ENCODE results near the gene C10orf71. TPM values are rescaled to one million over a fixed set of nuclear protein-coding genes. Genes with fewer than 3 reads are reported as not detected.

C10orf71 gene
- total and polyA plus RNA-seq, 4 donors = not detected

DNA sequence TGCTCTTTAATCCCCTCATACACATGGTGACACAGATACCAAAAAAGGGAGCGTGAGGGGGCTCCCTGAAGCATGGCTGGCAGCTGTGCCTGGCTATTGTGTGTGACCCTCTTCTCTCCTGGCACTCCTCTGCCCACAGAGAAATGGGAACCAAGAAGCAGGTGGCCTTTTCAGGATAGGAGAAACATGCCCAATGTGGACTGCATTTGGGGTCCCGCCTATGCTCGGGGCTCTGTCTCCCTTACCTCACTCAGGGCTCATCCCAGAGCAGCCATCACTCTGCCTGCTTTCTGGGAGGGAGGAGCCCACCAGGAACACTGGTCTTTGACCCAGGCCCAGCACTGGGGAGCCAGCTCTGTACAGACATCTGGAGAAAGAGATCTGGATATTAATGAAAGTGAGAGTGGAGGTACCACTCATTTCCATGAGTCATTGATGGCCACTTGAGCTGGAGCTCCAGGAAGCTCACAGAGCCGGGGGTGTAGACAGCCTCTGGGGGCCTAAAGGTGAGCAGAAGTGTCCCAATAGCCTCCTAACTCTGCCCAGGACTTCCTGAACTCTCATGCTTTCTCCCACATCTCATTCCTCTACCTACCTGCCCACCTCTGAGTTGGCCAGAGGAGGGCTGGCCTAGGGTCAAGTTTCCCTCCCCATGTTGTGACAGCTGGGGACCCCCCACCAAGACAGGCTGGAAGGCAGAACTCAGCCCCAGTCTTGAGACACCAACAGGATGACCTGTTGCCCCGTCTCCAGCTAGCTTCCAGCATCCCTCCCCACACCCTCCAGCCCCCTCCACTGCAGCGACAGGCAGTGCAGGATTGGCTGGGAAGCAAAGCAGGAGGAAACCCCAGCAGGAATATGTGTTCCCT is 54.3 kb downstream of the C10orf71 start:
- DNase-seq (no peak), ATAC-seq (ENCODE audit: insufficient read depth, low FRiP score) (peak; percentile 20)
- Histone ChIP-seq H3K27me3 (ENCODE audit: control insufficient read depth in 3 of 3, insufficient read depth in 3 of 3, low read length in 2 of 3) (no peaks in the 10 kb centered on the region), H3K36me3 (ENCODE audit: control insufficient read depth in 4 of 4, insufficient read depth in 4 of 4, low read length in 4 of 4) (no peaks in the 10 kb centered on the region), H3K4me1 (ENCODE audit: control insufficient read depth in 5 of 5, insufficient read depth in 5 of 5, low read length in 5 of 5) (no peaks in the 10 kb centered on the region), H3K9me3 (ENCODE audit: control insufficient read depth in 4 of 4, insufficient read depth in 3 of 4, low read length in 3 of 4) (peaks cover 0 to 20% (median 0%) of the 10 kb centered on the region in 4 donors), H3K4me3 (no peak overlapping the region), H3K9ac (ENCODE audit: insufficient read depth in 1 of 2, low read length in 2 of 2) (no peak overlapping the region), H3K27ac (ENCODE audit: low read depth in 1 of 2, low read length in 1 of 2) (no peak overlapping the region)
- TF ChIP-seq, protein P1, sequence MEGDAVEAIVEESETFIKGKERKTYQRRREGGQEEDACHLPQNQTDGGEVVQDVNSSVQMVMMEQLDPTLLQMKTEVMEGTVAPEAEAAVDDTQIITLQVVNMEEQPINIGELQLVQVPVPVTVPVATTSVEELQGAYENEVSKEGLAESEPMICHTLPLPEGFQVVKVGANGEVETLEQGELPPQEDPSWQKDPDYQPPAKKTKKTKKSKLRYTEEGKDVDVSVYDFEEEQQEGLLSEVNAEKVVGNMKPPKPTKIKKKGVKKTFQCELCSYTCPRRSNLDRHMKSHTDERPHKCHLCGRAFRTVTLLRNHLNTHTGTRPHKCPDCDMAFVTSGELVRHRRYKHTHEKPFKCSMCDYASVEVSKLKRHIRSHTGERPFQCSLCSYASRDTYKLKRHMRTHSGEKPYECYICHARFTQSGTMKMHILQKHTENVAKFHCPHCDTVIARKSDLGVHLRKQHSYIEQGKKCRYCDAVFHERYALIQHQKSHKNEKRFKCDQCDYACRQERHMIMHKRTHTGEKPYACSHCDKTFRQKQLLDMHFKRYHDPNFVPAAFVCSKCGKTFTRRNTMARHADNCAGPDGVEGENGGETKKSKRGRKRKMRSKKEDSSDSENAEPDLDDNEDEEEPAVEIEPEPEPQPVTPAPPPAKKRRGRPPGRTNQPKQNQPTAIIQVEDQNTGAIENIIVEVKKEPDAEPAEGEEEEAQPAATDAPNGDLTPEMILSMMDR (IDR thresholded peaks at IDR 0.05; ENCODE audit: control extremely low read depth, extremely low read depth) = no peak
- 80 to 82% methylated on average over 6 of the region's 6 CpGs for WGBS, 2 donors

DNA sequence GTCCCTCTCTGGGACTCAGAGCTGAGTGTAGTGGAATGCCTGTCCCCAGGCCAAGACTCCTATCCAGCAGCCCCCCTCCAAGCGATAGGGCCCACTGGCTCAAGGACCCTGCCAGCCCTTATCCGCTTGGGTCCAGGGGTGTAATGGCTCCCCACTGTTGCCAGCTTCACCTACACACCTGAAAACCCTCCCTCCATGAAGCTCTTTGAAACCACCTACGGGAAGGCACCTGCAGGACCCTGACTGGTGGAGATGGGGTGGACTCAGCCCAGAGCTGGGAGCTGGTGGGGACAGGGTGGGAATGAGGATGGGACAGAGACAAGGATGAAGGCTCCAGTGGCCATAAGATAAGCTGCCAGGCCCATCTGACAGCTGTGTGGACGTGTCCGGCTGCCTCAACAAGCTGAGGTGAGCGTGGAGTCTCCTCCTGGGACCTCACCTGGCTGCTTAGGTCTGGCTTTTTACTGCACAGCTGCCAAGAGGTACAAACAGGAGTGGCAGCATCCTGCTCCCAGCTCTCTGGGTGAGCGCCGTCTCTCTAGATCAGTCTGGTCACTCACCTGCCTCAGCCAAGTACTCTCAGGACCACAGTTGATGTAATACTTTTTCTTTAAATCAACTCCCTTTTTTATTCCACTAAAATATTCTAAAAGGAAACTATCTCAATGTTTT is 55.1 kb downstream of the C10orf71 start:
- Histone ChIP-seq H3K27ac (ENCODE audit: low read depth in 1 of 2, low read length in 1 of 2) (no peak overlapping the region), H3K4me1 (ENCODE audit: control insufficient read depth in 5 of 5, insufficient read depth in 5 of 5, low read length in 5 of 5) (no peaks in the 10 kb centered on the region), H3K27me3 (ENCODE audit: control insufficient read depth in 3 of 3, insufficient read depth in 3 of 3, low read length in 2 of 3) (no peaks in the 10 kb centered on the region), H3K9ac (ENCODE audit: insufficient read depth in 1 of 2, low read length in 2 of 2) (no peak overlapping the region), H3K9me3 (ENCODE audit: control insufficient read depth in 4 of 4, insufficient read depth in 3 of 4, low read length in 3 of 4) (peaks cover 0 to 20% (median 0%) of the 10 kb centered on the region in 4 donors), H3K4me3 (no peak overlapping the region), H3K36me3 (ENCODE audit: control insufficient read depth in 4 of 4, insufficient read depth in 4 of 4, low read length in 4 of 4) (no peaks in the 10 kb centered on the region)
- DNase-seq = no peak
- ATAC-seq (ENCODE audit: insufficient read depth, low FRiP score) = no peak
- 92 to 93% methylated on average over 8 of the region's 8 CpGs for WGBS, 2 donors
- TF ChIP-seq, protein P1 (IDR thresholded peaks at IDR 0.05; ENCODE audit: control extremely low read depth, extremely low read depth) = no peak

DNA sequence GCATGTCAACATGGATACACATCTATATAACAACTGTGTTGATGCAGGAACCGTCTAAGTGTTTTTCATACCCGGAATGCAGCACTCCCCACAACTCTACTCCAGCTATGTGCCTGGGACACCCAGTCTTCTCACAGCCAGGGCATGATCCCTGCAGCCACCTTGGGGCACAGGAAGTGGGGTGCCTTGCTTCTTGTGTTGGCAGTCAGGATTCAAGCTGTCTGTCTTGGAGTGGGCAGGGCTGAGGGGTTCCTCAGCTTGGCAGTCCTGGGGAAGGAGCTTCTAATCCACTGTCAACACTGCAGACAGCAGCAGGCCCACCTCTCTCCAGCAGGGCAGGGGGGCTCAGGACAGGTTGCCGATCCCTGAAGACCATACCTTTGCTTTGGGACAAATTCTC is 55.6 kb downstream of the C10orf71 start:
- Histone ChIP-seq H3K9ac (ENCODE audit: insufficient read depth in 1 of 2, low read length in 2 of 2) (no peak overlapping the region), H3K4me1 (ENCODE audit: control insufficient read depth in 5 of 5, insufficient read depth in 5 of 5, low read length in 5 of 5) (no peaks in the 10 kb centered on the region), H3K27me3 (ENCODE audit: control insufficient read depth in 3 of 3, insufficient read depth in 3 of 3, low read length in 2 of 3) (no peaks in the 10 kb centered on the region), H3K9me3 (ENCODE audit: control insufficient read depth in 4 of 4, insufficient read depth in 3 of 4, low read length in 3 of 4) (peaks cover 0 to 20% (median 0%) of the 10 kb centered on the region in 4 donors), H3K36me3 (ENCODE audit: control insufficient read depth in 4 of 4, insufficient read depth in 4 of 4, low read length in 4 of 4) (no peaks in the 10 kb centered on the region), H3K27ac (ENCODE audit: low read depth in 1 of 2, low read length in 1 of 2) (no peak overlapping the region), H3K4me3 (no peak overlapping the region)
- ATAC-seq (ENCODE audit: insufficient read depth, low FRiP score) (no peak), DNase-seq (no peak)
- WGBS, 2 donors = 91 to 95% methylated on average over 3 of the region's 3 CpGs
- TF ChIP-seq, protein P1 (IDR thresholded peaks at IDR 0.05; ENCODE audit: control extremely low read depth, extremely low read depth) = no peak
